Endothelial cell of umbilical vein (primary cell): ENCODE measurements around the gene SLC22A7.

Source experiments
- CTCF ChIP-seq, 2 donors: IDR thresholded peaks; 1 replicate in 1 of 2; 2 replicates in 1 of 2; pipeline ENCODE4 v1.5.1; 2011; ENCODE audit warnings: low read length in 2 of 2, mild to moderate bottlenecking in 2 of 2, moderate library complexity in 2 of 2, control low read depth in 1 of 2, inconsistent platforms in 1 of 2, low read depth in 1 of 2; ENCODE audit not compliant: insufficient read depth in 1 of 2; ENCODE audit errors: extremely low read depth in 1 of 2
- EZH2 ChIP-seq: IDR thresholded peaks from 2 replicates; pipeline ENCODE4 v1.6.1; 2012; ENCODE audit warnings: borderline replicate concordance, low read depth, mild to moderate bottlenecking, moderate library complexity, low read length, inconsistent platforms; ENCODE audit not compliant: severe bottlenecking
- JUN ChIP-seq: IDR thresholded peaks from 2 replicates; pipeline ENCODE4 v1.6.1; 2011; ENCODE audit warnings: borderline replicate concordance, low read depth; ENCODE audit not compliant: insufficient read length, insufficient read depth
- MAX ChIP-seq: IDR thresholded peaks from 2 replicates; pipeline ENCODE4 v1.6.1; 2011; ENCODE audit not compliant: insufficient read depth, insufficient read length

- no peak for TF ChIP-seq JUN
- no peak for TF ChIP-seq EZH2
- TF ChIP-seq CTCF (IDR thresholded peaks at IDR 0.05; ENCODE audit: extremely low read depth in 1 of 2, insufficient read depth in 1 of 2, low read depth in 1 of 2, low read length in 2 of 2): no peak
- no peak for TF ChIP-seq MAX
Observed at GRCh38 chr6:43267619-43268354, 30.3 kb upstream of the SLC22A7 start.
